ENCODE measurements around the gene MTHFSD. TPM values are rescaled to one million over a fixed set of nuclear protein-coding genes. Genes with fewer than 3 reads are reported as not detected.
A peak's percentile ranks its signal among the peaks of the same experiment; 100 is the strongest.

The MTHFSD gene
- total RNA-seq, 2 experiments from 2014 or later, result 21.9 to 24.1 TPM

- Mint-ChIP-seq H3K27me3 (ENCODE audit: low read depth) (peaks cover 62% of the 10 kb centered on the region), H3K4me1 (ENCODE audit: low read depth) (peaks cover 32% of the 10 kb centered on the region), H3K4me3 (peak overlapping the region; percentile 54), H3K27ac (peak overlapping the region; percentile 46), H3K9me3 (no peaks in the 10 kb centered on the region), H3K36me3 (ENCODE audit: low read depth) (no peaks in the 10 kb centered on the region)
- DNase-seq, result no peak
- CTCF ChIA-PET, result interaction anchor here (0.6 kb wide), 1 partner anchor 688 kb away, joined by 4 read pairs; no protein-coding TSS in a partner anchor
- intact Hi-C loops (cut with micrococcal nuclease), result loop anchor here (5.0 kb wide), 1 partner anchor 58 kb away; the partner anchor contains the start of gene FOXC2
Measured at GRCh38 chr16:86508947-86509758, 45.9 kb downstream of the MTHFSD start.

- Mint-ChIP-seq H3K4me3 (no peak overlapping the region), H3K36me3 (ENCODE audit: low read depth) (no peaks in the 10 kb centered on the region), H3K9me3 (no peaks in the 10 kb centered on the region), H3K4me1 (ENCODE audit: low read depth) (peaks cover 27% of the 10 kb centered on the region), H3K27ac (no peak overlapping the region), H3K27me3 (ENCODE audit: low read depth) (peaks cover 64% of the 10 kb centered on the region)
- no peak for DNase-seq
- CTCF ChIA-PET, result no interaction called here
- intact Hi-C loops (cut with micrococcal nuclease), result loop anchor here (5.0 kb wide), 1 partner anchor 59 kb away; the partner anchor contains the start of gene FOXC2
Measured at GRCh38 chr16:86508028-86508946, 46.7 kb downstream of the MTHFSD start.

GRCh38 chr16:86507173-86508027, 47.6 kb downstream of the MTHFSD start:
- Mint-ChIP-seq H3K27me3 (ENCODE audit: low read depth) (peaks cover 62% of the 10 kb centered on the region), H3K36me3 (ENCODE audit: low read depth) (no peaks in the 10 kb centered on the region), H3K4me3 (no peak overlapping the region), H3K27ac (no peak overlapping the region), H3K4me1 (ENCODE audit: low read depth) (peaks cover 22% of the 10 kb centered on the region), H3K9me3 (no peaks in the 10 kb centered on the region)
- CTCF ChIA-PET, result interaction anchor here (0.8 kb wide), 1 partner anchor 686 kb away, joined by 3 read pairs; no protein-coding TSS in a partner anchor
- no peak for DNase-seq
- intact Hi-C loops (cut with micrococcal nuclease), result loop anchor here (5.0 kb wide), 1 partner anchor 60 kb away; the partner anchor contains the start of gene FOXC2

- Mint-ChIP-seq H3K4me3 (no peak overlapping the region), H3K27ac (no peak overlapping the region), H3K4me1 (ENCODE audit: low read depth) (peaks cover 19% of the 10 kb centered on the region), H3K27me3 (ENCODE audit: low read depth) (peaks cover 67% of the 10 kb centered on the region), H3K9me3 (no peaks in the 10 kb centered on the region), H3K36me3 (ENCODE audit: low read depth) (no peaks in the 10 kb centered on the region)
- CTCF ChIA-PET, result interaction anchor here (0.6 to 0.8 kb wide), 2 partner anchors 59 to 685 kb away, joined by 3 read pairs; no protein-coding TSS in a partner anchor
- intact Hi-C loops (cut with micrococcal nuclease), result loop anchor here (5.0 kb wide), 1 partner anchor 61 kb away; the partner anchor contains the start of gene FOXC2
- DNase-seq, result no peak
Measured at GRCh38 chr16:86505899-86506864, 48.9 kb downstream of the MTHFSD start.

GRCh38 chr16:86505185-86505898, 49.7 kb downstream of the MTHFSD start:
- intact Hi-C loops (cut with micrococcal nuclease), result loop anchor here (5.0 kb wide), 1 partner anchor 62 kb away; the partner anchor contains the start of gene FOXC2
- Mint-ChIP-seq H3K9me3 (no peaks in the 10 kb centered on the region), H3K27me3 (ENCODE audit: low read depth) (peaks cover 73% of the 10 kb centered on the region), H3K4me1 (ENCODE audit: low read depth) (peaks cover 16% of the 10 kb centered on the region), H3K27ac (no peak overlapping the region), H3K4me3 (no peak overlapping the region), H3K36me3 (ENCODE audit: low read depth) (no peaks in the 10 kb centered on the region)
- CTCF ChIA-PET, result no interaction called here
- no peak for DNase-seq

- Mint-ChIP-seq H3K27ac (no peak overlapping the region), H3K36me3 (ENCODE audit: low read depth) (no peaks in the 10 kb centered on the region), H3K9me3 (no peaks in the 10 kb centered on the region), H3K4me1 (ENCODE audit: low read depth) (peaks cover 16% of the 10 kb centered on the region), H3K4me3 (no peak overlapping the region), H3K27me3 (ENCODE audit: low read depth) (peaks cover 79% of the 10 kb centered on the region)
- intact Hi-C loops (cut with micrococcal nuclease), result loop anchor here (5.0 kb wide), 1 partner anchor 63 kb away; the partner anchor contains the start of gene FOXC2
- CTCF ChIA-PET, result no interaction called here
- DNase-seq, result no peak
Measured at GRCh38 chr16:86504315-86505184, 50.5 kb downstream of the MTHFSD start.

- DNase-seq, result no peak
Measured at GRCh38 chr16:86503830-86504229, 51.2 kb downstream of the MTHFSD start.

GRCh38 chr16:86502856-86503748, 51.9 kb downstream of the MTHFSD start:
- Mint-ChIP-seq H3K36me3 (ENCODE audit: low read depth) (no peaks in the 10 kb centered on the region), H3K4me3 (no peak overlapping the region), H3K4me1 (ENCODE audit: low read depth) (peaks cover 13% of the 10 kb centered on the region), H3K27ac (no peak overlapping the region), H3K9me3 (no peaks in the 10 kb centered on the region), H3K27me3 (ENCODE audit: low read depth) (peaks cover 82% of the 10 kb centered on the region)
- intact Hi-C loops (cut with micrococcal nuclease), result no loop called here
- CTCF ChIA-PET, result interaction anchor here (0.6 kb wide), 1 partner anchor 49 kb away, joined by 4 read pairs; no protein-coding TSS in a partner anchor
- no peak for DNase-seq

More at GRCh38 chr16:86503830-86504229, 51.2 kb downstream of the MTHFSD start:
- H3K4me3 Mint-ChIP-seq, result no peak overlapping the region
- CTCF ChIA-PET, result no interaction called here
- no peak overlapping the region for H3K27ac Mint-ChIP-seq
- peaks cover 13% of the 10 kb centered on the region for H3K4me1 Mint-ChIP-seq (ENCODE audit: low read depth)
- intact Hi-C loops (cut with micrococcal nuclease), result no loop called here
- H3K36me3 Mint-ChIP-seq (ENCODE audit: low read depth), result no peaks in the 10 kb centered on the region
- H3K9me3 Mint-ChIP-seq, result no peaks in the 10 kb centered on the region
- H3K27me3 Mint-ChIP-seq (ENCODE audit: low read depth), result peaks cover 79% of the 10 kb centered on the region

Measured in activated naive CD4-positive, alpha-beta T cell treated with anti-CD3 and anti-CD28 coated beads for 36 hours (primary cell).